SK-N-SH (cell line): Measurements from ENCODE around the gene PCBP4.

ENCODE experiments used
- EP300 ChIP-seq, 2 experiments: IDR thresholded peaks; 2 replicates each; pipeline versions ENCODE4 v1.4.0 to v1.6.1; 2012; ENCODE audit warnings: borderline replicate concordance in 1 of 2, low read depth in 1 of 2, low read length in 1 of 2
- EZH2phosphoT487 ChIP-seq: fragments of 200-600 bp; sonication (generic); IDR thresholded peaks from 2 replicates; pipeline ENCODE4 v1.6.1; 2017; ENCODE audit warnings: low read depth, mixed run types, mild to moderate bottlenecking, antibody characterized with exemption, moderate library complexity, borderline replicate concordance
- FOXJ3 ChIP-seq: sonication (generic); formaldehyde crosslinking; IDR thresholded peaks from 2 replicates; pipeline ENCODE4 v1.5.1; 2020; ENCODE audit warnings: mild to moderate bottlenecking, missing genetic modification reagents
- GABPA ChIP-seq: IDR thresholded peaks from 2 replicates; pipeline ENCODE4 v1.4.0; 2012; ENCODE audit warnings: low read depth, mild to moderate bottlenecking
- JUND ChIP-seq: IDR thresholded peaks from 2 replicates; pipeline ENCODE4 v1.4.0; 2012
- NFIC ChIP-seq: IDR thresholded peaks from 2 replicates; pipeline ENCODE4 v1.4.0; 2012; ENCODE audit warnings: borderline replicate concordance
- RCOR1 ChIP-seq: fragments of 150-350 bp; IDR thresholded peaks from 2 replicates; pipeline ENCODE4 v1.6.1; 2017; ENCODE audit warnings: antibody characterized with exemption, low read length
- SIN3A ChIP-seq: IDR thresholded peaks from 2 replicates; pipeline ENCODE4 v1.6.1; 2012; ENCODE audit warnings: low read depth, mild to moderate bottlenecking, low read length, moderate library complexity, borderline replicate concordance
- TCF12 ChIP-seq: IDR thresholded peaks from 2 replicates; pipeline ENCODE4 v1.4.0; 2012
- YY1 ChIP-seq: IDR thresholded peaks from 2 replicates; pipeline ENCODE4 v1.4.0; 2012; ENCODE audit warnings: low read depth, mild to moderate bottlenecking
- TF ChIP-seq, protein P1 (sequence below): IDR thresholded peaks from 2 replicates; pipeline ENCODE4 v1.4.0; 2012; ENCODE audit warnings: low read depth, borderline replicate concordance
- TF ChIP-seq, protein P2 (sequence below): fragments of 200-600 bp; sonication (generic); IDR thresholded peaks from 2 replicates; pipeline ENCODE4 v1.6.1; 2017; ENCODE audit warnings: antibody characterized with exemption, mild to moderate bottlenecking, moderate library complexity
- TF ChIP-seq, protein P3 (sequence below): IDR thresholded peaks from 2 replicates; pipeline ENCODE4 v1.4.0; 2012; ENCODE audit warnings: low read depth

DNA sequence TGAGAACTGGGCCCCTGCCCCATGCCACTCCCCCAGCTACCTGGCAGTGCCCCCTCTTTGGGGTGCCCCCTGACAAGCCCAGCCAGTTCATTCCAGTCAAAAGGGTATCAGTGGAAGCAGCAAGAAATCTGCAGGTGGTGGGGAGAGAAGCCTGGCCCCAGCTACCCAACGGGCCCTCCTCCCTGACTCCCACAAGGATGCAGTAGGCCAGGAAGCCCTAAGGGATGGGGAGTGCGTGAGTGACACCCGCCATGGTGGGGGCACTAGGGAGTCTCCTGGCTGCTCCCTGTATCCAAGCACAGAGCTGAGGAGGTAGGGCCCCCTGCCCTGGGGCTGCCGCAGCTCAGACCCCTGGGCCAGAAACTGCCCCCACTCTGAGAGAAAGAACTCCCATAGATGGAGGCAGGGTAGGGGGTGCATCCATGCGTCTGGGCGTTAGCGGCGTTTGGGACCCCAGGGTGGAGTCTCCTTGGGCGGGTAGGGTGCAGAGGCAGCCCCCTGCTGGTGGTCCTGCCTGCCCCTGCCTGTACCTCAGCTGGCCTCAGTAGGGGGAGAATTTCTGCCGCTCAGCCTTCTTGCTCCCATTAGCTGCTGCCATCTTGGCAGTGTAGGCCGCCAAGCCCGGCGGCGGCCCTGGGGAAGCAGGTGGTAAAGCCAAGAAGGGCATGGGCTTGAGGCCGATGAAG, 9.6 kb downstream of the PCBP4 start:
- TF ChIP-seq, protein P1, sequence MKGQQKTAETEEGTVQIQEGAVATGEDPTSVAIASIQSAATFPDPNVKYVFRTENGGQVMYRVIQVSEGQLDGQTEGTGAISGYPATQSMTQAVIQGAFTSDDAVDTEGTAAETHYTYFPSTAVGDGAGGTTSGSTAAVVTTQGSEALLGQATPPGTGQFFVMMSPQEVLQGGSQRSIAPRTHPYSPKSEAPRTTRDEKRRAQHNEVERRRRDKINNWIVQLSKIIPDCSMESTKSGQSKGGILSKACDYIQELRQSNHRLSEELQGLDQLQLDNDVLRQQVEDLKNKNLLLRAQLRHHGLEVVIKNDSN = no peak
- TF ChIP-seq TCF12 = no peak
- TF ChIP-seq, protein P2, sequence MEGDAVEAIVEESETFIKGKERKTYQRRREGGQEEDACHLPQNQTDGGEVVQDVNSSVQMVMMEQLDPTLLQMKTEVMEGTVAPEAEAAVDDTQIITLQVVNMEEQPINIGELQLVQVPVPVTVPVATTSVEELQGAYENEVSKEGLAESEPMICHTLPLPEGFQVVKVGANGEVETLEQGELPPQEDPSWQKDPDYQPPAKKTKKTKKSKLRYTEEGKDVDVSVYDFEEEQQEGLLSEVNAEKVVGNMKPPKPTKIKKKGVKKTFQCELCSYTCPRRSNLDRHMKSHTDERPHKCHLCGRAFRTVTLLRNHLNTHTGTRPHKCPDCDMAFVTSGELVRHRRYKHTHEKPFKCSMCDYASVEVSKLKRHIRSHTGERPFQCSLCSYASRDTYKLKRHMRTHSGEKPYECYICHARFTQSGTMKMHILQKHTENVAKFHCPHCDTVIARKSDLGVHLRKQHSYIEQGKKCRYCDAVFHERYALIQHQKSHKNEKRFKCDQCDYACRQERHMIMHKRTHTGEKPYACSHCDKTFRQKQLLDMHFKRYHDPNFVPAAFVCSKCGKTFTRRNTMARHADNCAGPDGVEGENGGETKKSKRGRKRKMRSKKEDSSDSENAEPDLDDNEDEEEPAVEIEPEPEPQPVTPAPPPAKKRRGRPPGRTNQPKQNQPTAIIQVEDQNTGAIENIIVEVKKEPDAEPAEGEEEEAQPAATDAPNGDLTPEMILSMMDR = no peak; the same call in 1 of the 2 replicates
- no peak for TF ChIP-seq EP300 (IDR thresholded peaks at IDR 0.05; ENCODE audit: borderline replicate concordance in 1 of 2, low read depth in 1 of 2, low read length in 1 of 2)
- TF ChIP-seq SIN3A = no peak
- TF ChIP-seq YY1 = no peak
- TF ChIP-seq FOXJ3 (CRISPR knock-in tag) = no peak
- no peak for TF ChIP-seq GABPA
- no peak for TF ChIP-seq RCOR1
- no peak for TF ChIP-seq EZH2phosphoT487
- TF ChIP-seq NFIC = no peak
- no peak for TF ChIP-seq JUND
- TF ChIP-seq, protein P3, sequence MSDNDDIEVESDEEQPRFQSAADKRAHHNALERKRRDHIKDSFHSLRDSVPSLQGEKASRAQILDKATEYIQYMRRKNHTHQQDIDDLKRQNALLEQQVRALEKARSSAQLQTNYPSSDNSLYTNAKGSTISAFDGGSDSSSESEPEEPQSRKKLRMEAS = no peak
